CD14-positive monocyte (primary cell): ENCODE measurements around the gene SYNJ2. TPM values are rescaled to one million over a fixed set of nuclear protein-coding genes. Genes with fewer than 3 reads are reported as not detected.
A peak's percentile ranks its signal among the peaks of the same experiment; 100 is the strongest.

Experiments used
- DNase-seq, 3 donors: peaks; one replicate each; pipeline ENCODE4 v3.0.0-alpha.2; 2011 to 2022
- H2AFZ ChIP-seq: 2 replicates; pipeline ENCODE4 v1.6.0; 2012; ENCODE audit warnings: mild to moderate bottlenecking, low read depth, low read length, inconsistent platforms; ENCODE audit not compliant: insufficient read depth, poor library complexity, severe bottlenecking
- H3K27ac ChIP-seq, 2 donors: 1 replicate in 1 of 2; 2 replicates in 1 of 2; pipeline ENCODE4 v1.5.1; 2012 to 2013; ENCODE audit warnings: low read length in 2 of 2, control low read depth in 1 of 2, inconsistent platforms in 1 of 2, low read depth in 1 of 2, mild to moderate bottlenecking in 1 of 2
- H3K27me3 ChIP-seq, 2 donors: one replicate each; pipeline versions ENCODE4 v1.6.0 to v1.6.1; 2011 to 2013; ENCODE audit warnings: low read length in 2 of 2; ENCODE audit not compliant: control insufficient read depth in 2 of 2, insufficient read depth in 2 of 2
- H3K36me3 ChIP-seq, 2 donors: replicated peaks in 1 of 2; 1 replicate in 1 of 2; 2 replicates in 1 of 2; pipeline versions ENCODE4 v1.5.1 to v1.6.1; 2012 to 2013; ENCODE audit warnings: low read length in 2 of 2, control low read depth in 1 of 2, inconsistent platforms in 1 of 2, mild to moderate bottlenecking in 1 of 2; ENCODE audit not compliant: insufficient read depth in 2 of 2, control insufficient read depth in 1 of 2
- H3K4me1 ChIP-seq, 2 donors: 1 replicate in 1 of 2; 2 replicates in 1 of 2; pipeline versions ENCODE4 v1.5.1 to v1.6.1; 2012 to 2013; ENCODE audit warnings: low read length in 2 of 2, control low read depth in 1 of 2, inconsistent platforms in 1 of 2, mild to moderate bottlenecking in 1 of 2, moderate library complexity in 1 of 2; ENCODE audit not compliant: insufficient read depth in 2 of 2, control insufficient read depth in 1 of 2
- H3K4me2 ChIP-seq: replicated peaks from 2 replicates; pipeline ENCODE3; 2012; ENCODE audit warnings: low read length, moderate library complexity, mild to moderate bottlenecking; ENCODE audit not compliant: poor library complexity, severe bottlenecking; ENCODE audit errors: extremely low read depth
- H3K4me3 ChIP-seq, 3 experiments: fragments of 200-600 bp in 1 of 3; sonication (generic) in 1 of 3; replicated peaks in 1 of 3; 1 replicate in 2 of 3; 2 replicates in 1 of 3; pipeline ENCODE4 v1.5.1; 2011 to 2013; ENCODE audit warnings: low read length in 3 of 3, mild to moderate bottlenecking in 3 of 3, control low read depth in 2 of 3, low read depth in 2 of 3, inconsistent platforms in 1 of 3, moderate library complexity in 1 of 3
- H3K79me2 ChIP-seq: 2 replicates; pipeline ENCODE4 v1.6.0; 2012; ENCODE audit warnings: mild to moderate bottlenecking, control low read depth, inconsistent platforms, low read length, moderate library complexity; ENCODE audit not compliant: insufficient read depth
- H3K9ac ChIP-seq: 2 replicates; pipeline ENCODE4 v1.6.0; 2017; ENCODE audit warnings: low read length, mild to moderate bottlenecking; ENCODE audit not compliant: insufficient read depth, poor library complexity, severe bottlenecking
- H3K9me3 ChIP-seq, 2 donors: replicated peaks in 1 of 2; 1 replicate in 1 of 2; 2 replicates in 1 of 2; pipeline versions ENCODE4 v1.5.1 to v1.6.1; 2012 to 2013; ENCODE audit warnings: low read length in 2 of 2, control low read depth in 1 of 2; ENCODE audit not compliant: control insufficient read depth in 1 of 2, insufficient read depth in 1 of 2
- H4K20me1 ChIP-seq: 2 replicates; pipeline ENCODE4 v1.6.0; 2012; ENCODE audit warnings: mild to moderate bottlenecking, low read length, control low read depth, moderate library complexity; ENCODE audit not compliant: insufficient read depth
- H3K27ac Mint-ChIP-seq, 7 donors: one replicate each; pipeline ENCODE4 v1.8.0; 2020; ENCODE audit warnings: mild to moderate bottlenecking in 7 of 7, mixed read lengths in 7 of 7, moderate library complexity in 6 of 7, inconsistent platforms in 2 of 7
- H3K27me3 Mint-ChIP-seq, 3 donors: one replicate each; pipeline ENCODE4 v1.8.0; 2021 to 2022; ENCODE audit warnings: low read depth in 3 of 3, mild to moderate bottlenecking in 3 of 3, mixed read lengths in 3 of 3, moderate library complexity in 3 of 3, inconsistent platforms in 1 of 3
- H3K36me3 Mint-ChIP-seq, 2 donors: one replicate each; pipeline ENCODE4 v1.8.0; 2020; ENCODE audit warnings: mixed read lengths in 2 of 2, inconsistent platforms in 1 of 2, mild to moderate bottlenecking in 1 of 2
- H3K4me1 Mint-ChIP-seq: one replicate; pipeline ENCODE4 v1.8.0; 2020; ENCODE audit warnings: mild to moderate bottlenecking, mixed read lengths
- H3K4me3 Mint-ChIP-seq, 2 donors: one replicate each; pipeline ENCODE4 v1.8.0; 2020; ENCODE audit warnings: mild to moderate bottlenecking in 2 of 2, mixed read lengths in 2 of 2, moderate library complexity in 1 of 2
- H3K9me3 Mint-ChIP-seq, 7 donors: one replicate each; pipeline ENCODE4 v1.8.0; 2020 to 2022; ENCODE audit warnings: mixed read lengths in 7 of 7, mild to moderate bottlenecking in 6 of 7, moderate library complexity in 6 of 7, inconsistent platforms in 2 of 7
- WGBS: methylation state at CpG from one replicate; pipeline ENCODE4 v1.1.5; 2013; ENCODE audit warnings: missing lambda C conversion rate; ENCODE audit not compliant: insufficient coverage; 5-methylcytosine and 5-hydroxymethylcytosine counted together
- intact Hi-C, 2 donors: fragments of 100-400 bp; cut with micrococcal nuclease; formaldehyde crosslinking; loops; one replicate each; pipeline versions ENCODE4 v1.15.0 to v1.15.1; 2023
- polyA plus RNA-seq, 3 donors: library from polyadenylated mRNA; depleted of rRNA in 1 of 3; unstranded in 2 of 3; stranded (reverse) in 1 of 3; fragments of 300-500 nt in 2 of 3; fragments of >200 nt in 1 of 3; fragmentation: Illumina TruSeq in 2 of 3; gene quantifications; 1 replicate in 2 of 3; 2 replicates in 1 of 3; pipeline ENCODE4 v1.2.3, GENCODE V29; 2012 to 2021
- TF ChIP-seq, protein P1 (sequence below): fragments of 200-600 bp; IDR thresholded peaks from one replicate; pipeline ENCODE4 v1.8.0; 2022; ENCODE audit warnings: antibody characterized with exemption, mild to moderate bottlenecking

The SYNJ2 gene
- polyA plus RNA-seq, 3 donors, result 0.82 to 2.0 (median 1.6) TPM

DNA sequence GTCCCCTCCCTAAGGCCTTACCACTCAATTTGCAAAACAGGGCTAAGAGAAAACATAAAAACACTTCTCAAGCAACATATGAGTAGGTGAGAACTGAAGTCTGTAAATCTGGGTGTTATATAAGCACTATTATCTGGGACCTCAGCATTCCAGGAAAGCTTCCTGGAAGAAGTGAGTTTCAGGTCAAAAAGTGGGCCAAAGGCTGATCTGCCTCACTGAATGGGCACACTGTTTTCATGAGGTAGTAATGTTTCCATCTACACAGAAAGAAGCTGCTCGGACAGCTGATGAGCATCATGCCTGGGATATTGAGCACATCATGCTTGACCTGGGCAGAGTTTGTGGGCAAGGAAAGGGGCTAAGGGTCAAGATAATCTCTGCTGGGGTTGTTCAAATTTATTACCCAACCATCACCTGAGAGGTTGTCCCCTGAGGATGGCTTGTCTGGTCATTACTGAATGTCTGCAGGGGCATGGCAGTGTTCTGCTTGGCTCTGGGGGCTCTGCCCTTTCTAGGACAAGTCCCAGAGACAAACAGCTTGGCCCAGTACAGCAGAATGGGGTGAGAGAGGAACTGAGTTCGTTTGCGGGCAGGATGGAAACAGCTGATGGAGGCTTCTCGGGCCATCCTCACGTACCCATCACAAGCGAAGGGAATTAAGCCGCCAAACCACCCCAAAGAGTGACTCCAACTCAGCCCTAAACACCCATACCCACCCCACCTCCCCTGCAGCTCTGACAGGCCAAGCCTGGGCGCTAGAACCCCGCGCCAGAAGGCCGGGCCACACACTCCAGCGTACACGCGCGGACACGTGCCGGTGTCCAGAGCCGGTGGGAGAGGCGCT, 1.2 kb upstream of the SYNJ2 start:
- peak overlapping the region; percentile 77 for H3K9ac ChIP-seq

DNA sequence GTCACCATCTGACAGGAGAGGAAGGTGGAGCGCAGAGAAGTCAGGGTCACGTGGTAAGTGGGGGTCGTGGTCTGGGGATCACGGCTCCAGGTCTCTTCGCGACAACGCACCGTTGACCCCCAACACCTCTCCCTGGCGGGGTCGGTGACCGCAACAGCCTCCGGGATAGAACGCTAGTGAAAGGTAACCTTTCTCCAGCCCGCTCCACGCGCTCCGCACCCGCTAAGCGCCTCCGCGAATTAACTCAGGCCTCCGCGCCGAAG, 600 bp upstream of the SYNJ2 start:
- DNase-seq, result peak in 1 of 3 donors; percentile 31
- Mint-ChIP-seq H3K4me1 (peaks cover 50% of the 10 kb centered on the region), H3K27ac (peak overlapping the region in 3 of 7 donors; percentile 43 to 80 (median 66)), H3K4me3 (peak overlapping the region; percentile 82 to 91), H3K36me3 (peaks cover 4 to 5% of the 10 kb centered on the region in 2 donors), H3K9me3 (peaks cover 0 to 3% (median 0%) of the 10 kb centered on the region in 7 donors), H3K27me3 (peaks cover 33 to 64% (median 39%) of the 10 kb centered on the region in 3 donors)
- Histone ChIP-seq H3K27ac (no peak overlapping the region), H3K36me3 (no peaks in the 10 kb centered on the region), H3K9me3 (peaks cover 0 to 6% of the 10 kb centered on the region in 2 donors), H3K4me1 (peaks cover 41% of the 10 kb centered on the region in 2 donors), H3K4me3 (peak overlapping the region; percentile 39 to 82 (median 45)), H4K20me1 (no peaks in the 10 kb centered on the region), H3K79me2 (no peaks in the 10 kb centered on the region), H3K4me2 (peak overlapping the region; percentile 93), H2AFZ (peak overlapping the region; percentile 86), H3K9ac (peak overlapping the region; percentile 77), H3K27me3 (peaks cover 13 to 28% of the 10 kb centered on the region in 2 donors)
- 0% methylated on average over 14 of the region's 24 CpGs for WGBS
- intact Hi-C loops, result loop anchor here in 1 of 2 donors (5.0 kb wide), 2 partner anchors 51 to 91 kb away; no protein-coding TSS in a partner anchor
- TF ChIP-seq, protein P1, sequence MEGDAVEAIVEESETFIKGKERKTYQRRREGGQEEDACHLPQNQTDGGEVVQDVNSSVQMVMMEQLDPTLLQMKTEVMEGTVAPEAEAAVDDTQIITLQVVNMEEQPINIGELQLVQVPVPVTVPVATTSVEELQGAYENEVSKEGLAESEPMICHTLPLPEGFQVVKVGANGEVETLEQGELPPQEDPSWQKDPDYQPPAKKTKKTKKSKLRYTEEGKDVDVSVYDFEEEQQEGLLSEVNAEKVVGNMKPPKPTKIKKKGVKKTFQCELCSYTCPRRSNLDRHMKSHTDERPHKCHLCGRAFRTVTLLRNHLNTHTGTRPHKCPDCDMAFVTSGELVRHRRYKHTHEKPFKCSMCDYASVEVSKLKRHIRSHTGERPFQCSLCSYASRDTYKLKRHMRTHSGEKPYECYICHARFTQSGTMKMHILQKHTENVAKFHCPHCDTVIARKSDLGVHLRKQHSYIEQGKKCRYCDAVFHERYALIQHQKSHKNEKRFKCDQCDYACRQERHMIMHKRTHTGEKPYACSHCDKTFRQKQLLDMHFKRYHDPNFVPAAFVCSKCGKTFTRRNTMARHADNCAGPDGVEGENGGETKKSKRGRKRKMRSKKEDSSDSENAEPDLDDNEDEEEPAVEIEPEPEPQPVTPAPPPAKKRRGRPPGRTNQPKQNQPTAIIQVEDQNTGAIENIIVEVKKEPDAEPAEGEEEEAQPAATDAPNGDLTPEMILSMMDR, result no peak

More for the DNA sequence above, 1.2 kb upstream of the SYNJ2 start:
- Mint-ChIP-seq H3K36me3 (peaks cover 4 to 5% of the 10 kb centered on the region in 2 donors), H3K9me3 (peaks cover 0 to 4% (median 0%) of the 10 kb centered on the region in 7 donors), H3K4me3 (peak overlapping the region; percentile 82 to 91), H3K4me1 (peaks cover 50% of the 10 kb centered on the region), H3K27me3 (peaks cover 33 to 64% (median 34%) of the 10 kb centered on the region in 3 donors), H3K27ac (peak overlapping the region in 1 of 7 donors; percentile 66)
- H3K4me3 ChIP-seq, result peak overlapping the region; percentile 39 to 82 (median 45)
- intact Hi-C loops, result loop anchor here in 1 of 2 donors (5.0 kb wide), 2 partner anchors 52 to 92 kb away; no protein-coding TSS in a partner anchor
- TF ChIP-seq, protein P1, result no peak
- H3K9me3 ChIP-seq, result peaks cover 0 to 6% of the 10 kb centered on the region in 2 donors
- H3K27ac ChIP-seq, result no peak overlapping the region
- peak in 2 of 3 donors; percentile 11 to 21 for DNase-seq
- H3K27me3 ChIP-seq, result peaks cover 13 to 28% of the 10 kb centered on the region in 2 donors
- no peaks in the 10 kb centered on the region for H3K79me2 ChIP-seq
- peak overlapping the region; percentile 86 for H2AFZ ChIP-seq
- H3K4me1 ChIP-seq, result peaks cover 41% of the 10 kb centered on the region in 2 donors
- under 1% methylated on average over 17 of the region's 19 CpGs for WGBS
- no peaks in the 10 kb centered on the region for H4K20me1 ChIP-seq
- H3K4me2 ChIP-seq, result peak overlapping the region; percentile 93
- no peaks in the 10 kb centered on the region for H3K36me3 ChIP-seq
